WTC11 (cell line): ENCODE measurements around the gene CACNA1C. TPM values are rescaled to one million over a fixed set of nuclear protein-coding genes. Genes with fewer than 3 reads are reported as not detected.

Source experiments
- ATAC-seq: fragments of 200-7000 bp; cut with Tn5 transposase; 2 replicates; pipeline ENCODE4 v1.10.0; 2021; ENCODE audit warnings: mild to moderate bottlenecking, moderate library complexity
- CTCF ChIA-PET: fragments of 300-600 bp; sonication (Branson Sonifier 250); formaldehyde crosslinking; loops from one replicate; lab custom pipeline; 2021; ENCODE audit warnings: antibody characterized with exemption; lab: Charles Lee
- POLR2A ChIA-PET: fragments of 350-600 bp; sonication (Branson Sonifier 250); formaldehyde crosslinking; loops from one replicate; lab custom pipeline; 2021; ENCODE audit warnings: antibody characterized with exemption; lab: Charles Lee
- DNase-seq: peaks from one replicate; pipeline ENCODE4 v3.0.0; 2021; ENCODE audit warnings: low spot score
- H3K27ac Mint-ChIP-seq: 2 replicates; pipeline ENCODE4 v1.8.0; 2021; ENCODE audit warnings: mixed read lengths
- H3K27me3 Mint-ChIP-seq: 2 replicates; pipeline ENCODE4 v1.8.0; 2021; ENCODE audit warnings: low read depth, mild to moderate bottlenecking, moderate library complexity, mixed read lengths
- H3K36me3 Mint-ChIP-seq: 2 replicates; pipeline ENCODE4 v1.8.0; 2021; ENCODE audit warnings: mixed read lengths
- H3K4me1 Mint-ChIP-seq: 2 replicates; pipeline ENCODE4 v1.8.0; 2022; ENCODE audit warnings: mixed read lengths
- H3K4me3 Mint-ChIP-seq: 2 replicates; pipeline ENCODE4 v1.8.0; 2021; ENCODE audit warnings: mild to moderate bottlenecking, moderate library complexity, mixed read lengths
- H3K9me3 Mint-ChIP-seq: 2 replicates; pipeline ENCODE4 v1.8.0; 2021; ENCODE audit warnings: mixed read lengths
- E2F4 ChIP-seq: sonication (generic); formaldehyde crosslinking; IDR thresholded peaks from 2 replicates; pipeline ENCODE4 v1.8.1; 2022; ENCODE audit warnings: low read depth, mild to moderate bottlenecking, moderate library complexity, missing genetic modification reagents, borderline replicate concordance
- ERG ChIP-seq: fragments of 250-450 bp; sonication (Bioruptor Pico); IDR thresholded peaks from 2 replicates; pipeline ENCODE4 v1.8.0; 2021; ENCODE audit warnings: mild to moderate bottlenecking
- FOXJ3 ChIP-seq: sonication (generic); formaldehyde crosslinking; IDR thresholded peaks from 2 replicates; pipeline ENCODE4 v1.9.0; 2021; ENCODE audit warnings: missing genetic modification reagents, mild to moderate bottlenecking, borderline replicate concordance
- FOXK1 ChIP-seq: sonication (generic); formaldehyde crosslinking; IDR thresholded peaks from 2 replicates; pipeline ENCODE4 v1.8.0; 2022; ENCODE audit warnings: mild to moderate bottlenecking, moderate library complexity, missing genetic modification reagents
- GRHL2 ChIP-seq: fragments of 250-450 bp; sonication (Bioruptor Pico); IDR thresholded peaks from 2 replicates; pipeline ENCODE4 v1.8.0; 2022; ENCODE audit warnings: mild to moderate bottlenecking, moderate library complexity; ENCODE audit not compliant: insufficient replicate concordance, severe bottlenecking
- IRF2 ChIP-seq: sonication (generic); formaldehyde crosslinking; IDR thresholded peaks from 2 replicates; pipeline ENCODE4 v1.8.0; 2022; ENCODE audit warnings: low read depth, missing genetic modification reagents, borderline replicate concordance
- JUN ChIP-seq: sonication (generic); formaldehyde crosslinking; IDR thresholded peaks from 2 replicates; pipeline ENCODE4 v1.8.0; 2023; ENCODE audit warnings: mild to moderate bottlenecking, missing genetic modification reagents
- KAT7 ChIP-seq: sonication (generic); formaldehyde crosslinking; IDR thresholded peaks from 2 replicates; pipeline ENCODE4 v1.8.1; 2023; ENCODE audit warnings: missing genetic modification reagents, mild to moderate bottlenecking, borderline replicate concordance
- NR3C1 ChIP-seq: sonication (generic); formaldehyde crosslinking; conservative IDR thresholded peaks from 2 replicates; pipeline ENCODE4 v1.8.1; 2023; ENCODE audit warnings: low read depth, mild to moderate bottlenecking, missing genetic modification reagents
- PRDM15 ChIP-seq: sonication (generic); formaldehyde crosslinking; IDR thresholded peaks from 2 replicates; pipeline ENCODE4 v1.8.0; 2022; ENCODE audit warnings: missing genetic modification reagents
- RORB ChIP-seq: fragments of 250-450 bp; sonication (Bioruptor Pico); IDR thresholded peaks from 2 replicates; pipeline ENCODE4 v1.9.0; 2021; ENCODE audit warnings: mild to moderate bottlenecking
- SMAD3 ChIP-seq: sonication (generic); formaldehyde crosslinking; IDR thresholded peaks from 2 replicates; pipeline ENCODE4 v1.8.0; 2022; ENCODE audit warnings: missing genetic modification reagents, mild to moderate bottlenecking, borderline replicate concordance
- SP1 ChIP-seq: sonication (generic); formaldehyde crosslinking; conservative IDR thresholded peaks from 2 replicates; pipeline ENCODE4 v1.8.1; 2022; ENCODE audit warnings: missing genetic modification reagents
- TCF7 ChIP-seq: sonication (generic); formaldehyde crosslinking; IDR thresholded peaks from 2 replicates; pipeline ENCODE4 v1.8.0; 2022; ENCODE audit warnings: mild to moderate bottlenecking, low read depth, missing genetic modification reagents, moderate library complexity
- ZBTB43 ChIP-seq: sonication (generic); formaldehyde crosslinking; IDR thresholded peaks from 2 replicates; pipeline ENCODE4 v1.8.1; 2023; ENCODE audit warnings: mild to moderate bottlenecking, missing genetic modification reagents
- total RNA-seq: library from RNA; stranded (reverse); gene quantifications from 3 replicates; pipeline ENCODE4 v1.2.3, GENCODE V29; 2021
- TF ChIP-seq, protein P1 (sequence below): sonication (generic); formaldehyde crosslinking; IDR thresholded peaks from 2 replicates; pipeline ENCODE4 v1.8.0; 2022; ENCODE audit warnings: mild to moderate bottlenecking, missing genetic modification reagents
- TF ChIP-seq, protein P2 (sequence below): sonication (generic); formaldehyde crosslinking; IDR thresholded peaks from 2 replicates; pipeline ENCODE4 v1.8.1; 2023; ENCODE audit warnings: mild to moderate bottlenecking, moderate library complexity, missing genetic modification reagents
- TF ChIP-seq, protein P3 (sequence below): sonication (generic); formaldehyde crosslinking; IDR thresholded peaks from 2 replicates; pipeline ENCODE4 v1.8.0; 2023; ENCODE audit warnings: missing genetic modification reagents

The CACNA1C gene
- total RNA-seq, 1 experiment from 2014 or later = 1.7 TPM

DNA sequence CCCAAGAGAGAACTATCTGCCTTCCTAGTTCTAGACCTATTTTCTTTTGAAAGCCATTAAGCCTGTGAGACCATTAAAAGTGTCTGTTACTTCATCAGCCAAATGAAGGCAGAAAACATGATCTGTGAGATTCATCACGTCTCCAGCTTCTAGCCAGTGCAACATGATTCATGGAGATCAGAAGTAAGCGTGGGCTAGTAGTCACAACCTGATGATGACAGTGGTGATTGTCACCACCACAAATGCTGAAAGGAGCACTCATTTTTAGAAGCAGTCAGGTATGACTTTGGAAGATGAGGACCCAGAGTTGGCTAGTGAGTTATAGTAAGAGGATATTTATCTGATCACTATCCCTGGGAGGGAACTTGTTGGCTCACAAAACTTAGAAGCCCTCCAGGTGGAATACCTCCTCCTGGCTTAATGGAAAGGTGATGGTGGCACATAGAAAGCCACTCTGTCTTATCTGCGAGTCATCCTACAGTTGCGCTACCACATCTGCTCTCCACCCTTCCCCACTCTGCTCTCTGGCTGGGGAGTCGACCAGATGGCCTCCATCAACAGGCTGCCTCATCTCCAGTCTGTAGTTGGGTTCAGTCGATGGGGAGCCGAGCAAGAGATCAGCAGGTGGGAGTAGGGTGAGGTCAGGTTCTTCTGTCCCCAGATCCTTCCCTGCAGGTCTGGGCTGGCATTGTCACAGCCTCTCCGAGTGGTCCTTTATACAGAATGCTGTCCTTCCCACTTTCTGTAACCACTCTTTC is 424.4 kb downstream of the CACNA1C start:
- CTCF ChIA-PET = no interaction called here

More for the DNA sequence above, 424.4 kb downstream of the CACNA1C start:
- TF ChIP-seq NR3C1 (CRISPR knock-in tag) = no peak
- TF ChIP-seq SP1 (CRISPR knock-in tag) = no peak
- no peak for TF ChIP-seq JUN (CRISPR knock-in tag)
- TF ChIP-seq, protein P1, sequence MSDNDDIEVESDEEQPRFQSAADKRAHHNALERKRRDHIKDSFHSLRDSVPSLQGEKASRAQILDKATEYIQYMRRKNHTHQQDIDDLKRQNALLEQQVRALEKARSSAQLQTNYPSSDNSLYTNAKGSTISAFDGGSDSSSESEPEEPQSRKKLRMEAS (CRISPR knock-in tag) = no peak
- TF ChIP-seq ERG (CRISPR knock-in tag) = no peak
- no peak for TF ChIP-seq FOXJ3
- TF ChIP-seq PRDM15 (CRISPR knock-in tag) = no peak
- TF ChIP-seq, protein P2, sequence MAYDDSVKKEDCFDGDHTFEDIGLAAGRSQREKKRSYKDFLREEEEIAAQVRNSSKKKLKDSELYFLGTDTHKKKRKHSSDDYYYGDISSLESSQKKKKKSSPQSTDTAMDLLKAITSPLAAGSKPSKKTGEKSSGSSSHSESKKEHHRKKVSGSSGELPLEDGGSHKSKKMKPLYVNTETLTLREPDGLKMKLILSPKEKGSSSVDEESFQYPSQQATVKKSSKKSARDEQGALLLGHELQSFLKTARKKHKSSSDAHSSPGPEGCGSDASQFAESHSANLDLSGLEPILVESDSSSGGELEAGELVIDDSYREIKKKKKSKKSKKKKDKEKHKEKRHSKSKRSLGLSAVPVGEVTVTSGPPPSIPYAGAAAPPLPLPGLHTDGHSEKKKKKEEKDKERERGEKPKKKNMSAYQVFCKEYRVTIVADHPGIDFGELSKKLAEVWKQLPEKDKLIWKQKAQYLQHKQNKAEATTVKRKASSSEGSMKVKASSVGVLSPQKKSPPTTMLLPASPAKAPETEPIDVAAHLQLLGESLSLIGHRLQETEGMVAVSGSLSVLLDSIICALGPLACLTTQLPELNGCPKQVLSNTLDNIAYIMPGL (CRISPR knock-in tag) = no peak
- TF ChIP-seq FOXK1 = no peak
- TF ChIP-seq IRF2 (CRISPR knock-in tag) = no peak
- TF ChIP-seq SMAD3 (CRISPR knock-in tag) = no peak
- no peak for TF ChIP-seq RORB (CRISPR knock-in tag)
- TF ChIP-seq E2F4 (CRISPR knock-in tag) = no peak
- no peak for TF ChIP-seq TCF7 (CRISPR knock-in tag)
- TF ChIP-seq, protein P3, sequence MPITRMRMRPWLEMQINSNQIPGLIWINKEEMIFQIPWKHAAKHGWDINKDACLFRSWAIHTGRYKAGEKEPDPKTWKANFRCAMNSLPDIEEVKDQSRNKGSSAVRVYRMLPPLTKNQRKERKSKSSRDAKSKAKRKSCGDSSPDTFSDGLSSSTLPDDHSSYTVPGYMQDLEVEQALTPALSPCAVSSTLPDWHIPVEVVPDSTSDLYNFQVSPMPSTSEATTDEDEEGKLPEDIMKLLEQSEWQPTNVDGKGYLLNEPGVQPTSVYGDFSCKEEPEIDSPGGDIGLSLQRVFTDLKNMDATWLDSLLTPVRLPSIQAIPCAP (CRISPR knock-in tag) = no peak
- TF ChIP-seq KAT7 (CRISPR knock-in tag) = no peak
- TF ChIP-seq ZBTB43 = no peak
- no peak for TF ChIP-seq GRHL2 (CRISPR knock-in tag)
- Mint-ChIP-seq H3K36me3 (no peaks in the 10 kb centered on the region), H3K4me3 (no peak overlapping the region), H3K27me3 (no peaks in the 10 kb centered on the region), H3K4me1 (no peaks in the 10 kb centered on the region), H3K27ac (no peak overlapping the region), H3K9me3 (peaks cover 8% of the 10 kb centered on the region)
- DNase-seq (no peak), ATAC-seq (no peak)
- POLR2A ChIA-PET = no interaction called here
